HUES64 (cell line): ENCODE results near the gene TRPM6.
"Not testable (repeated sequence)": the region's sequence is repeated elsewhere in the genome, so short reads cannot be mapped to it uniquely, and the experiment has no call there.

Source experiments
- H3K27ac ChIP-seq: 2 replicates; pipeline ENCODE4 v1.7.0; 2013; ENCODE audit warnings: low read depth, low read length, inconsistent platforms
- H3K27me3 ChIP-seq: 2 replicates; pipeline ENCODE4 v1.6.1; 2013; ENCODE audit warnings: mild to moderate bottlenecking, low read length; ENCODE audit not compliant: insufficient read depth
- H3K36me3 ChIP-seq: 2 replicates; pipeline ENCODE4 v1.6.1; 2013; ENCODE audit warnings: mild to moderate bottlenecking, low read length; ENCODE audit not compliant: insufficient read depth
- H3K4me1 ChIP-seq: 2 replicates; pipeline ENCODE4 v1.6.1; 2013; ENCODE audit warnings: mild to moderate bottlenecking, low read length, moderate library complexity; ENCODE audit not compliant: insufficient read depth
- H3K4me3 ChIP-seq: 2 replicates; pipeline ENCODE4 v1.5.1; 2013; ENCODE audit warnings: mild to moderate bottlenecking, low read length, moderate library complexity
- H3K9ac ChIP-seq: 2 replicates; pipeline ENCODE4 v1.6.1; 2013; ENCODE audit warnings: mild to moderate bottlenecking, low read depth, low read length
- H3K9me3 ChIP-seq: 2 replicates; pipeline ENCODE4 v1.6.1; 2013; ENCODE audit warnings: low read depth, low read length; ENCODE audit not compliant: insufficient read depth
- WGBS: fragments of 150-250, 120-280 bp; methylation state at CpG from one replicate; pipeline ENCODE4 v1.1.7; 2013; ENCODE audit warnings: missing lambda C conversion rate; 5-methylcytosine and 5-hydroxymethylcytosine counted together

Gene TRPM6

DNA sequence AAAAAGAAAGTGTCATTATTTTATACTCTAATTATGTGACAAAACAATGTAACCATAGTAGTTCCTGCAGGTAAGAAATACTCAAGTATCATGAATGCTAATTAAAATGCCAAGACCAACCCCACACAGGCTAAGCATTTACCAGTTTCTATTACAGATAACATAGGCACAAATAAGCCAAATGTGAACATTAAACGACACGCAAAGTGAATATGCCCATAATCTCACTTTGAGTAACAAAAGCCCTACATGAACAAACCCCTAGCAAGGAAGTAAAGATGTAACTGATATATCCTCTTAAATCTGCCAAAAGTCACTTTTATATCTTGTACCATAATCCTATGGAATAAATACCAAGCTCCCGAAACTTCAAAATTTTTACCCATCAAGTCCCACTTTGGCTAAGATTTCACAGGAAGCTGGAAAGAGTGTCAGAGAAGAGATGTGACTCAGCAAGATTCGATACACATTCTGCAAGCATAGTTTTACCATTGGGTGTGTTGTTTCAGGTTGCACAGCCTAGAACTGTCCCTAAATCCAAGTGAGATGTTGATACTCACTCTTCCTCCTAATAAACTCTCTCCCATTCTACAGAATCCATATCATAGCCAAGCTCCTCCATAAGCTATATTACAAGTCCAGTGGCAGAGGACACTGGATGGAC is 28.8 kb downstream of the TRPM6 start:
- Histone ChIP-seq H3K27ac (no peak overlapping the region), H3K4me3 (no peak overlapping the region), H3K9ac (no peak overlapping the region), H3K4me1 (no peaks in the 10 kb centered on the region), H3K36me3 (no peaks in the 10 kb centered on the region), H3K9me3 (no peaks in the 10 kb centered on the region), H3K27me3 (no peaks in the 10 kb centered on the region)
- 97% methylated on average over 4 of the region's 4 CpGs for WGBS

- Histone ChIP-seq H3K9ac (no peak overlapping the region), H3K27ac (no peak overlapping the region), H3K4me3 (no peak overlapping the region), H3K27me3 (no peaks in the 10 kb centered on the region), H3K9me3 (no peaks in the 10 kb centered on the region), H3K4me1 (no peaks in the 10 kb centered on the region), H3K36me3 (no peaks in the 10 kb centered on the region)
These were observed 30.7 kb downstream of the TRPM6 start for GRCh38 chr9:74856989-74857388.

- Histone ChIP-seq H3K9me3 (no peaks in the 10 kb centered on the region), H3K4me3 (no peak overlapping the region), H3K27me3 (no peaks in the 10 kb centered on the region), H3K4me1 (no peaks in the 10 kb centered on the region), H3K27ac (no peak overlapping the region), H3K36me3 (no peaks in the 10 kb centered on the region), H3K9ac (no peak overlapping the region)
- 96% methylated on average over 6 of the region's 6 CpGs for WGBS
These were observed 32.6 kb downstream of the TRPM6 start for GRCh38 chr9:74855072-74855471.

DNA sequence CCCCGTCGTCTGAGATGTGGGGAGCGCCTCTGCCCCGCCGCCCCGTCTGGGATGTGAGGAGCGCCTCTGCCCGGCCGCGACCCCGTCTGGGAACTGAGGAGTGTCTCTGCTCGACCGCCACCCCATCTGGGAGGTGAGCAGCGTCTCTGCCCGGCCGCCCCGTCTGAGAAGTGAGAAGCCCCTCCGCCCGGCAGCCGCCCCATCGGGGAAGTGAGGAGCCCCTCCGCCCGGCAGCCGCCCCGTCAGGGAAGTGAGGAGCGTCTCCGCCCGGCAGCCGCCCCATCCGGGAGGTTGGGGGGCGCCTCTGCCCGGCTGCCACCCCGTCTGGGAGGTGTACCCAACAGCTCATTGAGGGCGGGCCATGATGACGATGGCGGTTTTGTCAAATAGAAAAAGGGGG is 34.7 kb downstream of the TRPM6 start:
- H3K9me3 ChIP-seq, H3K27me3 ChIP-seq, H3K4me1 ChIP-seq, H3K27ac ChIP-seq, H3K9ac ChIP-seq, H3K36me3 ChIP-seq, H3K4me3 ChIP-seq: not testable (repeated sequence)
- 98% methylated on average over 36 of the region's 36 CpGs for WGBS

- 92% methylated on average over 4 of the region's 4 CpGs for WGBS
- Histone ChIP-seq H3K9ac (no peak overlapping the region), H3K36me3 (no peaks in the 10 kb centered on the region)
These were observed 39.6 kb downstream of the TRPM6 start for GRCh38 chr9:74848153-74848525.

DNA sequence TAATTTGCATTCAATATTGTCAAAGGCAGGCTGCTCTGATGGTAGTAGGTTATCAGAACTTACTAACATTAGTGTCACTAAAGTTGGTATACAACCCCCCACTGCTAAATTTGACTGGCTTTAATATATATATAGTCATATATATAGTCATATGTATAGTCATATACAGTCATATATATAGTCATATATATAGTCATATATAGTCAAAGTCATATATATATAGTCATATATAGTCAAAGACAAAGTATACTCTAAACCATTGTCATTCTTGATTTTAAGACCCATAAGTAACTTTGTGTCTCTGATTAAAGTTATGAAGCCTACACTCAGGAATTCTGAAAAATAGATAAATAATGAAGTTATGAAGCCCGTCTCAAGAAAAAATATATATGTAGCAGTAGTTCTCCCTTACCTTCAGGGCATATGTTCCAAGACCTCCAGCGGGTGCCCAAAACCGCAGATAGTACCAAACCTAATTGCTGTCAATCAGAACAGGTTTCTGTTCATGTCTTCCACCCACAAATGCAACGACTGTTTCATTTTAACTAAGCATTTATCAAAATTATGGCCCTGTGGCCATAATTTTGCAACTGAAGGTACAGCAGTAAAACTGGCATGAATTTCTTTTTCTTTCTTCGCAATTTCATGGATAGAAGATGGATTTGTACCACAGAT is 40.1 kb downstream of the TRPM6 start:
- WGBS = 94% methylated on average over 5 of the region's 5 CpGs

More at GRCh38 chr9:74848153-74848525, 39.6 kb downstream of the TRPM6 start:
- H3K9me3 ChIP-seq = 0 out of 2 replicates have a peak, but pooled peaks cover 3% of the 10 kb centered on the region
- no peak overlapping the region for H3K4me3 ChIP-seq
- no peaks in the 10 kb centered on the region for H3K27me3 ChIP-seq
- no peaks in the 10 kb centered on the region for H3K4me1 ChIP-seq
- no peak overlapping the region for H3K27ac ChIP-seq

DNA sequence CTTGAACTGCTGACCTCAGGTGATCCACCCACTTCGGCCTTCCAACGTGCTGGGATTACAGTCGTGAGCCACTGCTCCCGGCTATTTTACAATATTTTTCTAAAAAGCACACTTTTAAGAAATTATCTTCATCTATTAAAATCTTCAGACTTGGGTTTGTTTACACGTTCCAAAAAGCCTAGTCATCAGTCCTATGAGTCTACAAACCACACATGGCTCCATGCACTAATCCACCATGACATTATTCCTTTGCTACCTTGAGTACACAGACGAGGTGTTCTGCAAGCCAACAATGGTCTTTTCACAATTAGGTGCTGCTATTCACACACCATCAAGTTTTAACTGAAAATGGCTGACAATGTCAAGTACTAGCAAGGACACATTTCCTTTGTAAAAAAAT is 41.0 kb downstream of the TRPM6 start:
- no peaks in the 10 kb centered on the region for H3K4me1 ChIP-seq
- no peak overlapping the region for H3K4me3 ChIP-seq
- no peaks in the 10 kb centered on the region for H3K36me3 ChIP-seq
- H3K9ac ChIP-seq = no peak overlapping the region
- H3K9me3 ChIP-seq = 0 out of 2 replicates have a peak, but pooled peaks cover 3% of the 10 kb centered on the region
- whole genome bisulfite sequencing = 90% methylated on average over 6 of the region's 6 CpGs
- H3K27ac ChIP-seq = no peak overlapping the region
- no peaks in the 10 kb centered on the region for H3K27me3 ChIP-seq

More for the DNA sequence above, 40.1 kb downstream of the TRPM6 start:
- no peaks in the 10 kb centered on the region for H3K4me1 ChIP-seq
- H3K9ac ChIP-seq = no peak overlapping the region
- H3K9me3 ChIP-seq = 0 out of 2 replicates have a peak, but pooled peaks cover 3% of the 10 kb centered on the region
- H3K27me3 ChIP-seq = no peaks in the 10 kb centered on the region
- no peak overlapping the region for H3K27ac ChIP-seq
- no peaks in the 10 kb centered on the region for H3K36me3 ChIP-seq
- no peak overlapping the region for H3K4me3 ChIP-seq

DNA sequence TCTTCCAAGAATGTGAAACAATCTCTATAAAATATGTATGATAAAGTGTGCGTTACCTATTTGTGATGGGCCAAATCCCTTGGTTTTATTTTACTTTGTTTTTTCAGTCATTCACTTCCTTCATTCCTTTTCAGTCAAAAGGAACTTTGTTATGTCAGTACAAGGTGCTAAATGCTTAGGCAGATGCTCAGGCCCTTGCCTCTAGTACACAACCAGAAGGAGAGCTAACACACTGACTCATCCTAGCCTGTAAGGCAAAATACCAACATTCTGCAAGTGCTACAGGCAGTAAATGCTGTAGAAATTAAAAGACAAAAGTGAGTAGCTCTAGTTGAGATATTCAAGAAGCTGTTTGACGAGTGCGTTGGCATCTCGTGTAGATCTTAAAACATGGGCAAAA is 49.4 kb downstream of the TRPM6 start:
- H3K4me1 ChIP-seq = no peaks in the 10 kb centered on the region
- no peak overlapping the region for H3K27ac ChIP-seq
- no peak overlapping the region for H3K9ac ChIP-seq
- H3K4me3 ChIP-seq = no peak overlapping the region
- 80% methylated on average over 3 of the region's 4 CpGs for WGBS
- no peaks in the 10 kb centered on the region for H3K9me3 ChIP-seq
- H3K36me3 ChIP-seq = no peaks in the 10 kb centered on the region
- H3K27me3 ChIP-seq = no peaks in the 10 kb centered on the region

GRCh38 chr9:74824654-74825053 is 63.1 kb downstream of the TRPM6 start:
- Histone ChIP-seq H3K27ac (no peak overlapping the region), H3K9me3 (no peaks in the 10 kb centered on the region), H3K4me1 (peaks cover 11% of the 10 kb centered on the region; the same call in 1 of the 2 replicates), H3K27me3 (no peaks in the 10 kb centered on the region), H3K9ac (no peak overlapping the region), H3K36me3 (no peaks in the 10 kb centered on the region), H3K4me3 (no peak overlapping the region)
- WGBS = 95% methylated on average over 1 of the region's 1 CpG

DNA sequence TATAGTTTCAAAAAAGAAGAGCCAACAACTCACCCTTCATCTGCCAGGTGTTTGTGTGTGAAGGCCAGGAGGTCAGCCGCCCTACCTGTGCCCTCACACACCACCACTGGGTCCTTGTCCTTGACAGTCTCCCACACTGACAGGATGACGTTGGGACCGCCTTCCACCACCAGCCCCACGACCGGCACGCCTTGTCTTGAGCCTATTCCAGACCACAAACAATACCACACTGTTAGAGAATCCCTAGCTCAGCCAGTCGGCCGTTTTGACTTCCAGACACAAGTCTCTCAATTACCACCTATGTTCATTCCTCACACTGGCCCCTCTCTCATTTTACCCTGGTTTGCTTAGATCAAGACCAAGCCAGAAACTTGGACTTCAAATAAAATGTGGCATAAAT is 66.1 kb downstream of the TRPM6 start:
- Histone ChIP-seq H3K9me3 (no peaks in the 10 kb centered on the region), H3K4me3 (no peak overlapping the region), H3K36me3 (no peaks in the 10 kb centered on the region), H3K27me3 (no peaks in the 10 kb centered on the region), H3K4me1 (peaks cover 11% of the 10 kb centered on the region; the same call in 1 of the 2 replicates), H3K27ac (no peak overlapping the region), H3K9ac (no peak overlapping the region)
- 92% methylated on average over 8 of the region's 8 CpGs for WGBS

DNA sequence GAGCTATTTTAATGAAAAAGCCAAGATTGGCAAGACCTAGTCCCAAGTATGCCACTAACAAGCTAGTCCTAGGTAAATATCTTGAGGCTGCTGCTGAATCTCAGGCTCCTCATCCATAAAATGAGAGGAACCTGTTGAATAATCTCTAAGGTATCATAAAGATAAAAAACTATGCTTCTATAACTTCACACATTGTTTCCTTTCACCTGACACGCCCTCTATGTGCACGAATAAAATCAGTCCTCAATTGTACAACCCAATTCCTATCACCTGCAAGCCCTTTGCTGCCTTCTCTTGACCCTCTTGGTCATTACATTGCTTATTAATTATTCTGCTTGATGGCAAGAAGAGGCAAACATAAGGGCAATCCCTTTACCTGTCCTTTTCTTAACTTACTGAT is 69.9 kb downstream of the TRPM6 start:
- no peaks in the 10 kb centered on the region for H3K4me1 ChIP-seq
- WGBS = 85% methylated on average over 2 of the region's 2 CpGs
- no peaks in the 10 kb centered on the region for H3K36me3 ChIP-seq
- H3K4me3 ChIP-seq = no peak overlapping the region
- H3K27ac ChIP-seq = no peak overlapping the region
- H3K27me3 ChIP-seq = no peaks in the 10 kb centered on the region
- no peaks in the 10 kb centered on the region for H3K9me3 ChIP-seq
- no peak overlapping the region for H3K9ac ChIP-seq
